ENCODE results near the gene TMEM108.
A peak's percentile ranks its signal among the peaks of the same experiment; 100 is the strongest.

The TMEM108 gene

GRCh38 chr3:133401374-133402135 is 363.4 kb downstream of the TMEM108 start:
- POLR2A ChIA-PET: no interaction called here
- CTCF ChIA-PET: interaction anchor here (0.6 to 0.7 kb wide), 2 partner anchors 13 to 670 kb away, joined by 3 read pairs; no protein-coding TSS in a partner anchor

GRCh38 chr3:133404920-133405319 is 366.7 kb downstream of the TMEM108 start:
- no peak overlapping the region for H3K27ac ChIP-seq (ENCODE audit: extremely low read depth, low read depth, low read length)
- TF ChIP-seq ZFP69B (tag by site-specific recombination; IDR thresholded peaks at IDR 0.05): no peak
- no peak for TF ChIP-seq ZNF449 (tag by site-specific recombination; IDR thresholded peaks at IDR 0.05)
- TF ChIP-seq ZBTB26 (tag by site-specific recombination; optimal IDR thresholded peaks at IDR 0.05): no peak
- TF ChIP-seq REPIN1 (tag by site-specific recombination; IDR thresholded peaks at IDR 0.05; ENCODE audit: low read depth): no peak
- TF ChIP-seq ZNF292 (tag by site-specific recombination; IDR thresholded peaks at IDR 0.05; ENCODE audit: borderline replicate concordance, low read depth): no peak
- TF ChIP-seq ZFP3 (tag by site-specific recombination; IDR thresholded peaks at IDR 0.05; ENCODE audit: low read depth): no peak
- TF ChIP-seq ATF2 (tag by site-specific recombination; IDR thresholded peaks at IDR 0.05; ENCODE audit: low read depth): no peak
- no peak for TF ChIP-seq KLF16 (tag by site-specific recombination; IDR thresholded peaks at IDR 0.05)
- TF ChIP-seq ZNF274 (IDR thresholded peaks at IDR 0.05; ENCODE audit: low read length): no peak
- no peak for TF ChIP-seq ZNF274 (tag by site-specific recombination; IDR thresholded peaks at IDR 0.05; ENCODE audit: borderline replicate concordance)
- no peak for TF ChIP-seq ZNF791 (tag by site-specific recombination; IDR thresholded peaks at IDR 0.05)
- no peak for TF ChIP-seq ZNF626 (tag by site-specific recombination; IDR thresholded peaks at IDR 0.05)
- CTCF ChIA-PET: no interaction called here
- H3K9me3 ChIP-seq (ENCODE audit: control insufficient read depth, insufficient read depth, low read depth, low read length): no peaks in the 10 kb centered on the region
- H3K4me1 ChIP-seq (ENCODE audit: control insufficient read depth, insufficient read depth, low read length): no peaks in the 10 kb centered on the region
- POLR2A ChIA-PET: no interaction called here
- H3K4me3 ChIP-seq (ENCODE audit: low read depth, low read length): no peak overlapping the region
- no peaks in the 10 kb centered on the region for H3K36me3 ChIP-seq (ENCODE audit: control insufficient read depth in 2 of 2, insufficient read depth in 1 of 2, low read length in 2 of 2)

More at GRCh38 chr3:133401374-133402135, 363.4 kb downstream of the TMEM108 start:
- no peaks in the 10 kb centered on the region for H3K9me3 ChIP-seq (ENCODE audit: control insufficient read depth, insufficient read depth, low read depth, low read length)
- TF ChIP-seq ZIC2 (tag by site-specific recombination; IDR thresholded peaks at IDR 0.05) (peak; percentile 85), ZSCAN18 (tag by site-specific recombination; IDR thresholded peaks at IDR 0.05) (no peak), GLIS1 (tag by site-specific recombination; IDR thresholded peaks at IDR 0.05) (peak; percentile 63)
- H3K36me3 ChIP-seq (ENCODE audit: control insufficient read depth in 2 of 2, insufficient read depth in 1 of 2, low read length in 2 of 2): no peaks in the 10 kb centered on the region
- no peak overlapping the region for H3K4me3 ChIP-seq (ENCODE audit: low read depth, low read length)
- H3K4me1 ChIP-seq (ENCODE audit: control insufficient read depth, insufficient read depth, low read length): no peaks in the 10 kb centered on the region
- no peak overlapping the region for H3K27ac ChIP-seq (ENCODE audit: extremely low read depth, low read depth, low read length)

GRCh38 chr3:133408366-133408765 is 370.2 kb downstream of the TMEM108 start:
- no peak overlapping the region for H3K4me3 ChIP-seq (ENCODE audit: low read depth, low read length)
- H3K4me1 ChIP-seq (ENCODE audit: control insufficient read depth, insufficient read depth, low read length): no peaks in the 10 kb centered on the region
- CTCF ChIA-PET: interaction anchor here (0.7 to 1.6 kb wide), 2 partner anchors 14 to 18 kb away, joined by 3 to 5 read pairs; no protein-coding TSS in a partner anchor
- H3K36me3 ChIP-seq (ENCODE audit: control insufficient read depth in 2 of 2, insufficient read depth in 1 of 2, low read length in 2 of 2): no peaks in the 10 kb centered on the region
- H3K9me3 ChIP-seq (ENCODE audit: control insufficient read depth, insufficient read depth, low read depth, low read length): no peaks in the 10 kb centered on the region
- TF ChIP-seq ZNF639 (tag by site-specific recombination; IDR thresholded peaks at IDR 0.05) (no peak), ZNF2 (tag by site-specific recombination; IDR thresholded peaks at IDR 0.05) (no peak), ZNF10 (tag by site-specific recombination; IDR thresholded peaks at IDR 0.05) (no peak)
- POLR2A ChIA-PET: no interaction called here
- H3K27ac ChIP-seq (ENCODE audit: extremely low read depth, low read depth, low read length): no peak overlapping the region

Data from HEK293 (cell line).